ENCODE data around the gene ACP2.
"Not testable (repeated sequence)": the region's sequence is repeated elsewhere in the genome, so short reads cannot be mapped to it uniquely, and the experiment has no call there.

The ACP2 gene

DNA sequence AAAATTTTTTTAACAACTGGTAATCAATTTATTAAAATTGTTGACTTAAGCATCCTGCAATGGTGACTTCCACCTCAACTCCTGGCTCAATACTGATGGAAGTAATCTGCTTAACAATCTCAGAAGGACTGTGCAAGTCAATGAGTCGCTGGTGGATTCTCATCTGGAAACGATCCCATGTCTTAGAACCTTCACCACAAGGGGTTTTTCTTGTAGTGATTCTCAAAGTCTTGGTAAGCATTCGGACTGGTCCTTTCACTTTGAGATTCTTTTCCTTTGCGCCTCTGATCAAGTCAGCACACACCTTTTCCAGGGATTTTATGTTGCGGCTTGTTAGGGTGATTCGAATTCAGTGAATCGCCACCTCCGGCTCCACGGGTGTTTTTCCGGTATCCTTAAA is 57.5 kb downstream of the ACP2 start:
- not testable (repeated sequence) for DNase-seq

Data from NCI-H2171 (cell line).